NCI-H1436 (cell line): Measurements from ENCODE around the gene LUM.
"Not testable (repeated sequence)": the region's sequence is repeated elsewhere in the genome, so short reads cannot be mapped to it uniquely, and the experiment has no call there.

ENCODE experiments used
- DNase-seq: peaks from one replicate; lab custom pipeline; 2025; lab: John Stamatoyannopoulos, UW

Gene LUM

DNA sequence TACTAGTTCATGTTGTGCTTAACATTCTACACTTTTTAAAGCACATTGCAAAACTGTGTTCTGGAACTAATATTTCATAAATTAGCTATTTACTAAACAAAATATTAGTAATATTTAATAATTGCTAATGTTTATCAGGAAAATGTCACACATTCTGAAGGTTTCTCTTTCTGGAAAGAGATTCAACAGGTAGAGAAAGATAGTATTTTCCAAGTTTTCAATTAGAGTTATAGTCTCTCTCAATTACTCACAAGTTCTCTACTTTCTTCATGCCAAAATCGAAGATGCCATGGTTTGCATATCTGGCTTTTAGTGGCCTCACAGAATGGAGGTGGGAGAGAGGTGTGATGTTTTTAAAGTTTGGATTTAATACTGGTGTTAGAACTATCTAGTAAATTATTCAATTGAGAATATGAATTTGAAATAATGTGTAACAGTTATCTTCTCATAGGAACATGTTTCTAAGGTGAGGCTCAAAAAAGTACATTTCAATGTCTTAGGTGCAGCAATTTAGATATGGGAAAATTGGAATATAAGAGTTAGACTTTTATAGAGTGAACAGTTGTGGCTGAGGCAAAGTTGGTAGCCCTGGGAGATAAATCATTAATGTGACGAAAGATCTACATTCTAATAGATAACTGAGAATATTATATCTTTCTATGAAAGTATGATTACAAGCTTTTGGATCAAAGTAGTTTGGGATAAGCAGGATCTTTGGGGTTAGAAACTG, 1.5 kb downstream of the LUM start:
- DNase-seq = no peak

DNA sequence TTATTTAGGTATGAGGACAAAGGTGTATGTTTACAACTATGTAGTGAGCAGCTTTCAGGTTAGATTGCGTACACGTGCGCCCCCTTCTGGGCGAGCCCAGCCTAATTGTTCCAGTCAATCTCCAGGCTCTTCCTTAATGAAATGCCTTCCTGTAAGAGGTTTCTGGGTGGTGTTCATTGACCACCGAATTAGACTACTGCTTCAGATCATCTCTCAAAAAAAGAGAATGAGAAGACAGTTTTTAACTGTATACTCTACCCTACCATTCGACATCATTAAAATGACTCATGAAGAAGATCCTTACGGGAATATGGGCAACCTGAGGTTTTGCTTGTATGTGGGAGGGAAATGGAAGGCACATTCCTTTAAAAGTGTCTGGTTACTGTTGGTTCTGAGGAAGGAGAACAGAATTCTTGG, 2.1 kb downstream of the LUM start:
- DNase-seq = peak; percentile 14

DNA sequence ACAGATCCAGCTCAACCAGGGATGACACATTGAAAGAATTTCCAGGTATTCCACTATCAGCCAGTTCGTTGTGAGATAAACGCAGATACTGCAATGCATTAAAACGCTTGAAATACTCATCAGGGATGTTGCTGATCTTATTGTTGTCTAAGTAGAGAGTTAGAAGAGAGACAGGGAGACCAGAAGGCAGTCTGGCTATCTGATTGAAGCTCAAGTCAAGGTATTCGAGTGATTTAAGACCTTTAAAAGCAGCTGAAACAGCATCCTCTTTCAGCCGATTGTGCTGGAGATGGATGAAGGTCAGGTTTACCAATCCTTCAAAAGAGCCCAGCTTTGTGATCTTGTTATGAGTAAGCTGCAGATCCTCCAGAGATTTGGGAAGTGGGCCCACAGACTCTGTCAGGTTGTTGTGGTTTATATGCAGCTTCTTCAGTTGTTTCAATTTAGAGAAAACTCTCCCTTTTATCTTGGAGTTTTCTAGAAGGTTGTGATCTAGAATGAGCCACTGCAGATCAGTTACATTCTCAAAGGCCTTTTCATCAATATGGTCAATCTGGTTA, 3.0 kb downstream of the LUM start:
- no peak for DNase-seq

DNA sequence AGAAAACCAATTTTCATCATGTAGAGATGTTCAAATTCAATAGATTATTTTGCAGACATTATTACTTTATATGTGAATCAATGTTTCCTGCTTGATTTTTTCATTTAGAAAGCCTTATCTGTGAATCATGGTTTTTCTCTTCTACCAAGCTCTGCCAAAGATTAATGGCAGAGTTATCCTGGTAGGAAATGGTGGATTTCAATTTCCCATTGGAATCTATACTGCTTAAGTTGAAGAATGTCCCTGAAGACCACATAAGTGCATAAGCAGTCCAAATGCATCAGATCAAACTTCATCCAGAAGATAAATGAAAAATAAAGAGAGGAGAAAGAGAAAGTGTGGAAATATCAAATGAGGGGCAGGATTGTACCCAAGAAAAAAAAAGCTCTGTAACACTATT, 5.0 kb downstream of the LUM start:
- no peak for DNase-seq

DNA sequence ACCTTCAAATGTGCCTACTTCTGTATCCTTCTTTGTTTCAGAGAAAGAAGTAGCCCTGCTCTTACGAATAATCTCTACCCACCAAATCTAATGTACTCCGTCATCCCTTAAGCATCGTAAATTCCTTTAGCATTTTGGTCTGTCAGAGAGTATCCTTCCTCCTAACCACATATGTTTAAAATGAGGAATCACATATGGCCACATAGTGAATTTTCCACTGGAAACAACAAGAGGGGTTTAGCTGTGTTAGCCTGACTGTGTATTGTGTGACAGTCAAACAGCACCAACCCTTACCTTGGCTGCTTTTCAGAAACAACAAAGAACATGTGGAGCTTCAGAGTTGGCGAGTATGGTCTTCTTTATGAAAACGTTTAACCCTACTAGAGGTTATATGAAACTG, 5.5 kb downstream of the LUM start:
- DNase-seq = no peak

DNA sequence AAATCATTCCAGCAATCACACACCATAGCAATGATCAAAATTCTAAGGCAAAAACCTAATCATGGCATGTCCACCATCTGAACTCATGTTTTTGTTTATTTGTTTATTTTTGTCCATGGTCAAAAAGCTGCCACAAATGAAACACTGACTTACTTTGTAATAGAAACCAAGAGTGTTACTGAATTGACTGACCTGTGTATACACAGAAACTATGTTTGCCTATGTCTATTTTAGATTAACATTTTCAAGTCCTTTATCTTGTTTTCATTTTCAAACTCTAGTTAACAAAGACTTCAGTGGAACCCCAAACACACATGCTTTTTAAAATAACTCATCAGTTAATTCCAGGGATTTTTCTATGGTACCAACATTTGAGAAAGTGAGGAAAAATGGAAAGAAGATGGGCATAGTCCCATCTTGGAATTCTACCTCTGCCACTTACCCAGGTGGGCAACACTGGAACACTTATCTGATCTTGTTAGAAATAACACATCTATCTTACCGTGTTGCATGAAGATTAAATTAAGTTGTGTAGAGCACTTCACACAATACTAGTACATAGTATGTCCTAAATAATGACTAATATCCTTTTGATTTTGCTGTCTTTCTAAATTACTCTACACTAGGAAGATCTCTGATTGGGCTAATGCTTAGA, 6.4 kb downstream of the LUM start:
- DNase-seq = no peak

DNA sequence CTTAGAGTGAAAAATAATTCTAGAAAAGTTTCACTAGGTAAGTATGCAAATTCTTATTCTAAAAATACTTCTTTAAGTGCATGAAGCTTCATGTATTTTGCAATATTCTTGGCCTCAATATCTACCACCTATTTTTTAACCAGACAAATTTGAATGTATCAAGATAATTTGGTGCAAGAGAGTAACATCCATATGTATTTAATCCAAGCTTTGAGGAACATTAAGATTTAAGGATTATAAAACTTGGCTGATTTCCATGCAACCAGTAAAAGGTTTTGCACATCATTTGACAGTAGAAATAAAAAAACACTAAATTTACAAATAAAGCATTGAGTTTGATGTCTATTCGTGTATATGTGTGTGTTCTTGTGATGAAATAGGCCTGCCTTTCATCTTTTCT, 7.7 kb downstream of the LUM start:
- no peak for DNase-seq

DNA sequence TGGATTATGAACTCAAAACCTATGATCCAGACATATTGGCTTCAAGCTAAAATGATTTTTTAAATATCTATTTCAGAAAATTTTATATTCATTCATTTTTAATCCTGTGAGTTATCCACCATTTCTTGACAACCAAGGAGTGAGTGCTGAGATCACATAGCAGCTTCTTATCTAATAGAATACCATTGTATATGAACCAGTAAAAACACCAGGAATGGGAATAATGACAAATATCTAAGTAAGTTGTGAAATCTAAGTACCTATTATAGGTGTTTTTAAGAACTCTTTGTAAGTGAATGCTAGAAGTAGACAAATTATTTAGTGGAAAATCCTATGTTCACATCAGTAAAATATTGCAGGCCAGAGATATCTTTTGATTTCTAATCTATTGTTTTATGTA, 8.2 kb downstream of the LUM start:
- DNase-seq = no peak

DNA sequence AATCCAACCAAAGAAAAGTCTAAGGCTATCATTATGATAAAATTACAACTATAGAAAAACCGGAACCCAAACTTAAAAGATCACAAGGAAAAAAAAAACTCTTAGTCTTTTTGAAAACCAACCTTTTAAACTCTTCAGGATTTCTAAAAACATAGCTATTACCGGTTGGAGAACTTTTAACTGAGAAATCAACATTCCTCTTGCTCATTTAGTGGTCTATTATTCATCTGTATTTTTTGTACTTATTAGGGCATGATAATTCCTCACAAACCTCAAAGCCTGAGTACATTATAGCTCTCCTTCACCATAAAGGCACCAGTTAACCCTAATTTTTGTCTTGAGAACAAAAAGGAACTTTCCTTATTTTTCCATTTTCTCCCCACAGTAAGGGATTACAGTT, 10.4 kb downstream of the LUM start:
- DNase-seq = no peak

DNA sequence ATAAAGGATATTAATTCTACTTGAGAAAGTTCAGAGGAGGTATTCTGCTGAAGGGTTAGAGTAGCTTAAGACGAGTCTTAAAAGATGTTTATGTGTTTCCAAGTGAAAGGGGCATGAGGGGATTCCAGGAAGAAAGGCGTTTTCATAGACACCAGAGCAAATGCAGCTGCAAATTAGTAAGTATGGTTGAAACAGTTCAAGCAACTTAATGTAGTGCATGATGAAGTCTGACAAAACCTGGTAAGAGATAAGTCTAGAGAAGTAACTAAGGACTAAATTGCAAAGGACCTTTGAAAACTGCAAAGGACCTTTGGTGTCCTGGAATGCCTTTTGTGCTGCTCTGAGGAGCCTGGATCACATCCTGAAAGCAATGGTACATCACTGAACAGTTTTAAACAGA, 11.5 kb downstream of the LUM start:
- no peak for DNase-seq

DNA sequence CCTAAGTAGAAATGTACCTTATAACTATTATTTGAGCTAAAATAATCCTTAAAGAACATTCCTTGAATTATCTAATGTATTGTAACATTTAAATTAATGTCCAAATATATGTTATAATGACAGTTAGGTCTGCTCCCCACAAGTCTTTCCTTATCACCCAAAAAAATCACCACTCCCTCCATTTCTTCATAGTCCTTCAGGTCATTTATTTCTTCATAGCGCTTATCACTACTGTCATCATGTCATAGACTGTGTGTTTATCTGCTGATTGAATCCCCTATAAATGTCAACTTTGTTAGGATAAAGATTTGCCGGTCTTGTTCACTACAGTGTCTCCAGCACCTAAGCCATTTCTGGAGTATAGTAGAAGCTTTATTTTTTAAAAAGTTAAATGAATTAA, 12.0 kb downstream of the LUM start:
- no peak for DNase-seq

DNA sequence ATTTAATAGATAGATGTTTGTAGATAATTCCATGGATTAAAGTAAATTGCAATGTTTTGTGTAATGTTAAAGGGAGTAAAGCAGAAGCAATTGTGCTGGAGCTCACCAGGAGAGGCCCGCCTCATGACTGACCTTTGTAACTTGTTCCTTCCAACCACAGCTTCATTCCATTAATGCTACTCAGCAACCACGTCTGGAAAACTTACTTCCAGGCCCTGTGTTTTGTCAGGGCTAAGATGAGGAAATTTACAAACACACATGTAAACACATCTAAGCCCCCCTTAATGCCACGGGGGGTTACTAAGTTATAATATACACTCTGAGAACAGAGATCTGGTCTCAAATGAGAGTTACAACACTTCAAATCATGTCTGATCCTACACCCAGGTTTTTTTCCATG, 12.4 kb downstream of the LUM start:
- DNase-seq = no peak

DNA sequence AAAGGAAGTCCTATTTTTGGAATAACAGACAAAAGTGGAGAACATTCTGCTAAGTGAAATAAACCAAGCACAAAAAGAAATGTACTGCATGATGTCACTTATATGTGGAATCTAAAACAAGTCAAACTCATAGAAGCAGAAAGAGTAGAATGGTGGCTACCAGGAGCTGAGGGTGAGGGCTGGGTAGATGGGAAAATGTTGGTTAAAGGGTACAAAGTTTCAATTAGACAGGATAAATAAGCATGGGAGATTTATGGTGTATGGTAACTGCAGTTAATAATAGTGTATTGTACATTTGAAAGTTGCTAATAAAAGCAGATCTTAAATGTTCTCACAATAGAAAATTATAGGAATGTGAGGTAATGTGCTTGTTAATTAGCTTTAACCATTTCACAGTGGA, 12.8 kb downstream of the LUM start:
- no peak for DNase-seq

DNA sequence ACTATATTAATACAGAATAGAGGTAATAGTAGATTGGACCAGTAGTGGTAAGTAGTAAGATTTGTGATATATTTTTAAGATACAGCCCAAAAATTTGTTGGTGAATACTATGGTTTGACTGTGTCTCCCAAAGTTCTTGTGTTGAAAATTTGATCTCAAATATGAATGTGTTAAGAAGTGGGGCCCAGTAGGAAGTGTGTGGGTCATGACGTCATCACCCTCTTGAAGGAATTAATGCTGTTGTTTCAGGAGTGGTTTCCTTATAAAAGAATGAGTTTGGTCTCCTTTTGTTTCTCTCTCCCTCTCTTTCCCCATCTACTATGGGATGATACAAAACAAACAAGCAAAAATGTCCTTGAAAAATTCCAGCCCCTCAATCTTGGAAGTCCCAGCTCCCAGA, 16.3 kb downstream of the LUM start:
- DNase-seq = no peak

DNA sequence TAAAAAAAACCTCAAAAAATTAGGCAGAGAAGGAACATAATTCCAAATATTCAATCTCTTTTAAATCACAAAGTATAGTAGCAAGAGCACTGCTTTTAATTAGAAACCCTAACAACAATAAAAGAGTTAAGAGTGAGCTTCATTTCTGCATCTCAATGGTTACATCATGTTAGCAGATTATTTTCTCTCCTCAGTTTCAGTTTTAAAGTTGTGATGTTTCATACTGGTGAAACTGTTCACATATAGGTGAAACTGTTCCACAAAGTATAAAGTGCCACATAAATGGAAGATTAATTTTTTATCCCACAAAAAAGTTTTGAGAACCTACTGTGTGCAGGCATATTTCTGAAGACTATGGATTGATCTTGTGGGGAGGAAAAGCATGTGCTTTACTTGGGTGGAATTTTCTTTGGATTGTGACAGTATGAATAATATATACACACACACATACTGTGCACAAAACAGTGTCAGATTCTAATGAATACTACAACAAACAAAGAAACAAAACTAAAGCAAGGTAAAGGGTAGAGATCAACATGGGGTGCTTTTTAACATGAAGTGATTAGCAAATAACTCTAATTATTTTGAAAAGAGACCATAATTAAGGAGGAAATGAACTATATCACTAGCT, 17.1 kb downstream of the LUM start:
- DNase-seq = no peak

DNA sequence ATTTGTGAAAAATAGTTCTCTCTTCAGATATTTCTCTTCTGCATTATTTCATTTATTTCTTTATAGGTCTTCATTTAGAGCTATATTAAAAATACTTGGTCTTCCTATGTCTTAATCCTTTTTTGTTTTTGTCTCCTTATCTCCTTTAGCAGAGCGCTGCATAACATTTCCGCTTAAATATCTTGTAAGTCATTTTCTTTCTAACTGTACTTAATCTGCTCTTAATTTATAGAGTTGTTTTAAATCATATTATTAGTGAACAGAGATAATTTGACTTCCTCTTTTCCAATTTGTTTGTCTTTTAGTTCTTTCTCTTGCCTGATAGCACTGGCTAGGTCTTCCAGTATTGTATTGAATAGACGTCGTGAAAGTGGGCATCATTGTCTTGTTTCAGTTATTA, 18.0 kb downstream of the LUM start:
- DNase-seq = no peak

DNA sequence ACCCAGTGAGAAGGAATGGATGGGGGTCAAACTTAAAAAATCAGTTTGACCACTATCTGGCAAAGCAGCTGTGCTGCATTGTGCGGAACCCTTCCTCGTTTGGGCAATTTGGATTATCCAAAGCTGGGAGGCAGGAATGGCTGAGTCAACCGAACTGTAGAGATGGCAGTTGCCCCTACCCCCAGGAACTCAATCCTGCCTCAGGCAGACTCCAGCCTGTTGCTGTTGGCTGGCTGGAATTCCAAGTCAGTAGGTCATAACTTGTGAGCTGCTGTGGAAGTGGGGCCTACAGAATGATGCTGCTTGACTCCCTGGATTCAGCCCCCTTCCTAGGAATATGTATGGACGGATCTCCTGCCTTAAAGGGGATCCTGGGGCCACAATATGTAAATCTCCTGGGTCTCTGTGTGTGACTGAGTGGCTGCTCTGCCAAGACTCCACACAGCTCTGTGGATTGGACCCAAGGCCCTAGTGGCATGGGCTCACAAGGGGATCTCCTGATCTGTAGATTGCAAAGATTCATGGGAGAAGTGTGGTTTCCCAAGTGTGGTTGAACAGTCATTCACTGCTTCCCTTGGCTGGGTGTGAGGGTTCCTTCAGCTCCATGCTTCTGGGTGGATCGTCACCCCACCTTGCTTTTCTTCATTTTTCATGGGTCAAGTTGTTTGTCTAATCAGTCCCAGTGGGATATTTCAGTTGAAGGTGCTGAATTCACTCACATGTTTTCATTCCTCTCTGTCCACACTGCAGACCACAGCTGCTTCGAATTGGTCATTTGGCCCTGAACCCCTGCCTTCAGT, 19.2 kb downstream of the LUM start:
- DNase-seq = no peak

DNA sequence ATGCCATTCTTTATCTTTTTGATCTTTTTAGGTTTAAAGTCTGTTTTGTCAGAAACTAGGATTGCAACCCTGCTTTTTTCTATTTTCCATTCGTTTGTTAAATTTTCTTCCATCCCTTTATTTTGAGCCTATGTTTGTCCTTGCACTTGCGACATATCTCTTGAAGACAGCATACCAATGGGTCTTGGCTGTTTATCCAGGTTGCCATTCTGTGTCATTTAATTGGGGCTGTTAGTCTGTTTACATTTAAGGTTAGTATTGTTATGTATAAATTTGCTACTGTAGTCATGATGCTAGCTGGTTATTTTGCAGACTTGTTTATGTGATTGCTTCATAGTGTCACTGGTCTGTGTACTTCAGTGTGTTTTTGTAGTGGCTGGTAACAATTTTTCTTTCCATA, 21.3 kb downstream of the LUM start:
- DNase-seq = not testable (repeated sequence)

DNA sequence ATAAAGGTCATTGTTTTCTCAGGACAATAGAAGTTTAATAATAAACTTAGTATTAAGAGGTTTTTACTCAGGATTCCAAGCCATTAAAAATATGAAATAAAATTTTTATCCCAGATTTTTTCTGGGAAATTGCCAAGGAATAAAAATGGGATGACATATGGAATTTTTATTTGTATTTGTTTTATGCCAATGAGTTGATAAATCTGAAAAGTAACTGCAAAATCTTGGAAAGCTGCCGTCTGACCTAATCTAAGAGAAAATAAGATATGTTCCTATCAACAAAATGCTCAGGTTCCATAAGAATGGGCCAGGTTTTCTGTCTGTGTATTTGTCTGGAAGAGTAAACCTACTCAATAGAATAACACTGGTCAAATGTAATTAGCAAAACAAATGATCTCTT, 31.3 kb downstream of the LUM start:
- DNase-seq = no peak

DNA sequence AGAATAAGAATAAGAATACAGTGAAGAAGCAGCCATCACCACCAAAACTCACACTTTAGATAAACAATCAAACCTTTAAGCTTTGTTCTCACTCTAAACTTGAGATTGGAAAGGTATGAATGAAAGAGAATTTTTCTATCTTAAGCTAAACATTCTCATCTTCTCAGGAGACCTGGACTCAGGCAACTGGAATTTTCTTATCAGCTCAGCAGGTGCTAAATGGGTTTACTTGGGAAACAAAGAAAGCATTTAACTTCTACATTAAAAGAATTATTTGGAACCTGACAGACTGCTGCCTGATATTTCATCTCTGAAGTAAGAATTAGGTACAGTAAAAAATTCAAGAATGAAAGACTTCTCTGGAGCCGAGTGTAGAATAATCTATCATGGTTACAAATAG, 32.8 kb downstream of the LUM start:
- no peak for DNase-seq

DNA sequence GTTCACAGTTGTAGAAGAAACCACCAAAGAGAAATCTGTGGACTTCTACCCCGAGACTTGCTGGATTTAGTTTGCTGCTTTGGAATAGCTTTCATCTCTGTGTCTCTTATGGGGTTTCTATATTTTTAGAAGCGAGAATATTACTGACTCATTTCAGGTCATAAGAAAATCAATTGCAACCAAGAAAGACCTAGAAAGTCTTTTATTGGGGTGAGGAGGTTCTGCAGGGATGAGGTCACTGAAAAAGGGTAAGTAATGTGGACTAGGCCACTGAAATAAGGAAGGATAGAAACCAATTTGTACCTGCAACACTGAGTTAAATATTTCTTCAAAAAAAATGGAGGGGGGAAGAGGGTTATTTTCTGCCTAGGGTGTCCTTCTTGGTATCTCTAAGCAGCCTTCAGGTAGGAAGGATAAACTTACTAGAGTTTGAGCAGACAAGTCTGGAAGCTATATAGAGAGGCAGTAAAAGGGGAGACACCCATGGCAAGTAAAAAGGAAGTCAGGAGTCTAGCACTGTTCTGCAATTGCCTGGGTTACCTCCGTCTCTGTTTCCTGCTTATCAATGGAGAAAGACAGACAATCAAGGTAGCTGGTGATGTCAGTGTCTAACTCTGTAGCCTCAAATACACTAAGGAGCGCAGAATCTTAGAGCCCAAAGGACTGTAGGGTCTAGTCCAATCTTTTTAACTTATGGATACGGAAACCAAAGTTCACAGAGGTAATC, 33.9 kb downstream of the LUM start:
- no peak for DNase-seq

DNA sequence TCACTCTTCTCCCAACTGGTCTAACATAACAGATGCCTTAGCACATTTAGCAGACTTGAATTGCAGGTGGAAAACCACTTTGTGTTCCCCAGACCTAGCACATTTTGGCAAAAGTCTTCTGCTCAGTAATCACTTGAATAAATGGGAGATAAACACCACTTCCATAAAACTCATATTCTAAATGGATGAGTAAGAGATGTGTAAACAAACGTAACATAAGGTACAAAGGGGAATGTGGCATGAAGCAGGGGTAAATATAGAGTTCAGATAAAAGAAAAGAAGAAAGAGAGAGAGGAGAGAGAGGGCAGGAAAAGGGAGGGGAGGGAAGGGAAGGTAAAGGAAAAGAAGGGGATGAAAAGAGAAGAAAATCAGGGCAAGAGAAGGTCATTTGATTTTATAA, 36.4 kb downstream of the LUM start:
- DNase-seq = no peak
